Loucy (cell line): Measurements from ENCODE around the gene ZNF326.

ENCODE experiments used
- CTCF ChIP-seq: fragments of 200-600 bp; sonication (generic); conservative IDR thresholded peaks from 2 replicates; pipeline ENCODE4 v1.5.1; 2014; ENCODE audit warnings: mild to moderate bottlenecking, antibody characterized with exemption, low read length
- EZH2phosphoT487 ChIP-seq: fragments of 200-600 bp; IDR thresholded peaks from 2 replicates; pipeline ENCODE4 v1.6.1; 2018; ENCODE audit warnings: antibody characterized with exemption, mild to moderate bottlenecking, moderate library complexity, borderline replicate concordance

- TF ChIP-seq CTCF: no peak
- TF ChIP-seq EZH2phosphoT487: no peak
Measured at GRCh38 chr1:89962742-89963075, 32.2 kb upstream of the ZNF326 start.
